Activated CD4-positive, alpha-beta T cell treated with anti-CD3 and anti-CD28 coated beads, Interleukin-2, Interleukin-4, amounts not matched to agents 100 ng/mL and 50 ng/mL, durations not matched to agents 16 hours and 8 hours (primary cell): Measurements from ENCODE around the gene IFT88.
A peak's percentile ranks its signal among the peaks of the same experiment; 100 is the strongest.

Source experiments
- DNase-seq: peaks from one replicate; pipeline ENCODE4 v3.0.0-alpha.2; 2020; ENCODE audit warnings: low spot score

Gene IFT88

GRCh38 chr13:20686167-20686566 is 119.2 kb downstream of the IFT88 start:
- DNase-seq = no peak

DNA sequence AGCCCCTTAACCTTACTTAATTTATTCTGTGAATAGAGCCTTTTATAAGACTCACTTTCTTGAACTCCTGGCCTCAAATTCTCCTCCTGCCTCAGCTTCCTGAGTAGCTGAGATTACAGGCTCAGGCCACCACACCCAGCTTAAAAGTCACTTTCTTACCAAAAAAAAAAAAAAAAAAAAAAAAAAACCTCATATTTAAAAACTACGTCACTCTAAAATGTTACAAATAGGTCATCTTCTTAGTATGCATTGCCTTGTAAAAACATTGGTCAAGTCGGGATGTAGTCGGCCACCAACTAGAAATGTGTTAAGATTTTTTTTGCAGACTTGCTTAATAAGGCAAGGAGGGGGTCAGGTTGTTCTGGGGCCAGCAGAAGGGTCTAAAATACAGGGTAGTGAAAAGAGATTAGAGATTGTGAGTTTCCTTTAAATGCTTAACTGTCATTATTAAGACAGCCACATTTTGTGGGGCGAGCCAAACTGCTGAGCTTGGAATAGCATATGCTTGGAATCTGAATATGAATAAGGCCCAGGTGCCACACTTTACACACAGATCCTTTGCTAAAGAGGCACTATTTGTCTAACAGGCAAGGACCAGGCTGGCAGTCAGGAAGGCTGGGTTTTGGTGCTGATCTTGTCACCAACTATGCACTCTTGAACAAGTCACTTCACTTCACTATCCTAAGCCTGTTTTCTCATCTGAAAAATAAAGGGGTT is 120.1 kb downstream of the IFT88 start:
- no peak for DNase-seq

DNA sequence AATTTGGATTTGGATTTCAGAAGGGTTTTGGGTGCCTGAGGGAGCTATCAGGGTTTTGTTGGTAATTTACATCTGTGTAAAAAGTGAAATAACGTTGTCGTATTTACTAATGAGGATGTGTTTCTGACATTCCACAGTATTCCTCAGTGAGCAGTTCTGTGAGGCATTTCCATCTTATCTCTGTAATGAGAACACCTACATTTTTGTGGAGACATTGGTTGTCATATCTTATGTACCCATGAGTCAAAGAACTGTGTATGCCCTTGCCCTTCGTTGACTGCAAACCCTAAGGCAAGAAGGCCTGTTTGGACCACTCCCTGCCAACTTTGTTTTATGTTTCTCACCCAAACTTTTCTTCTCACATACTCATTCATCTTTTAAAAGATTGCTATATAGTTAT is 122.3 kb downstream of the IFT88 start:
- DNase-seq = no peak

GRCh38 chr13:20691616-20692015 is 124.7 kb downstream of the IFT88 start:
- no peak for DNase-seq

- no peak for DNase-seq
Observed at GRCh38 chr13:20696073-20696472, 129.1 kb downstream of the IFT88 start.

DNA sequence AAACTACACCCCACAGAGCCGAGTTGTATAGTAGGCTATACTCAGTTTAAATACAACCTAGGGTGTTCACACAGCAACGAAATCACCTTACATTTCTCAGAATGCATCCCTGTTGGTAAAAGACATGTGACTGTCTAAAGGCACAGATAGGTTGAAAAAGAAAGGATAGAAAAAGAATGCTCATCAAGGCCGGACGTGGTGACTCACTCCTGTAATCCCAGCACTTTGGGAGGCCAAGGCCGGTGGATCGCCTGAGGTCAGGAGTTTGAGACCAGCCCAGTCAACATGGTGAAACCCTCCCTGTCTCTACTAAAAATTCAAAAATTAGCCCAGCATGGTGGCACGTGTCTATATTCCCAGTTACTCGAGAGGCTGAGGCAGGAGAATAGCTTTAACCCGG is 132.8 kb downstream of the IFT88 start:
- no peak for DNase-seq

GRCh38 chr13:20700288-20700687 is 133.3 kb downstream of the IFT88 start:
- DNase-seq = no peak

GRCh38 chr13:20701461-20701860 is 134.5 kb downstream of the IFT88 start:
- no peak for DNase-seq

GRCh38 chr13:20702530-20702914 is 135.6 kb downstream of the IFT88 start:
- DNase-seq = no peak

GRCh38 chr13:20702915-20703779 is 136.2 kb downstream of the IFT88 start, which contains the start of gene IL17D:
TSS of gene IL17D (plus strand) at chr13:20703699. CDS start at chr13:20704002, 303 bp downstream.
- DNase-seq = peak; percentile 30

GRCh38 chr13:20703780-20704458 is 137.0 kb downstream of the IFT88 start:
- DNase-seq = peak; percentile 60

- no peak for DNase-seq
Observed at GRCh38 chr13:20704459-20705069, 137.6 kb downstream of the IFT88 start.

- DNase-seq = no peak
Observed at GRCh38 chr13:20706661-20707060, 139.7 kb downstream of the IFT88 start.

DNA sequence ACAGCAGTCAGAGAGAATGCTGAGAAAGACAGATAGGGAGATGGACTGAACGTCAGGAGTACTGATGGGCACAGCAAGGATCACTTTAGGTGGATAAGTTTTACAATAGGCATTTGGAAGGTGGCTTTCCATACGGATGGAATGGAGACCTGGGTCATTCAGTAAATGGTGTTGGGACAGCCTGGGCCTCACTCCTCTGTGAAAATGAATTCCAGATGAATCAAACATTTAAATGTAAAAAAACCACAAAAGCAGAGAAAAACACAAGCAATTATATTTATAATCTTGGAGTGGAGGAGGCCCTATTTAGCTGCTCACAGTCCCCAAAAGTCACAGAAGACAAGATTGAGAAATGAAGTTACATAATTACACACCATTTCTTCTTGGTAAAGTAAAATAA is 141.3 kb downstream of the IFT88 start:
- DNase-seq = no peak

DNA sequence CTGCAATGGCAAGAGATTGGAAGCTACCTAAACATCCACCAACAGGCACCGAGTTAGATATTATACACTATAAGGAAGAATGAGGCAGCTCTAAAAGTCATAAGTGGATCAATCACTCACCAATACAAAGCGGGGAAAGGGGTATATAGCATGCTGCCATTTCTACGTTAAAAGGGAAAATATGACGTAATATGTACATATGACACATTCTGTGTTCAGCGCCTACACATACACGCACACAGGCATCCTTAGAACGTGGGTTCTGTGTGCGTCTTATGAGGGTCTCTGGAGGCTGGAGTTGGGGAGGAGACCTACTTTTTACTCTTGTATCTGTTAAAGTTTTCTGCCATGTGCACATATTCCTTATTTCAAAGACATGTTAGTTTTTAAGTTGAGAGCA is 142.4 kb downstream of the IFT88 start:
- DNase-seq = no peak

GRCh38 chr13:20709782-20710181 is 142.8 kb downstream of the IFT88 start:
- no peak for DNase-seq

- no peak for DNase-seq
Observed at GRCh38 chr13:20711301-20712044, 144.5 kb downstream of the IFT88 start.

- DNase-seq = no peak
Observed at GRCh38 chr13:20713014-20713376, 146.0 kb downstream of the IFT88 start.

DNA sequence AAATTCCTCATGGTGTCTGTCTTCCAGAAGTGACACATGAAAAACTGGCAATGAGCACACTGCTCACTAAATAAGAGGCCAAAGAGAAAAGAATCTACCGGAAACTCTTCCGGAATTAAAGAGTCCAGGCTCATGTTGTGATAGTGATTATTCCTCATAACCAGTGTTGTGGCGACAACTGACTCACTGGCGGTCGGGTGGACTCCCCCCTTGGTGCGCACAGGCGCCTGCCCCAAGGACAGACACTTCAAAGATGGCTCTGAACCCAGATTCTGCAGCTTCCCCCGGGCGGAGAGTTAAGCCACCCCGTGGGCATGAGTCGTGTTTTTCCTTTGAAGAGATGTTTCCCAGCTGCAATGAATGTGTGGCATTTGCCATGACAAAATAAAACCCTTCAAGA is 146.8 kb downstream of the IFT88 start:
- no peak for DNase-seq

DNA sequence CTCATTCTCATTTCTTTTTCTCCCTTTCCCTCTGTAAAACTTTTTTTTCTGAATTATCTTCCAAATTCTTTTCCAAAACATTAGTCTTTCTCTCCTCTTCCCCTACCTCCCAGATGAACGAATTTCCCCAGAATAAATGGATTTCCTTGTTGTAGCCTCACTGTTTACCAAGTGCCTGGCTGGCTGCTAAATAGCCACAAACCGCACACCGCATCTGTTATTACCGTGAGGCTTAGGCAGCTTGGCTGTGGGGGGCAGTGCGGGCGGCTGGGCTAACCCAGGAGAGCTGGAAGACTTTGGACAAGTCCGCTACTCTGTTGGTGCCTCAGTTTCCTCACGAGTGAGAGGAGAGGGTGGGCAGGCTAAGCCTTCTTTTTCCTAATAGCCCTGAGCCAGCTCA is 147.2 kb downstream of the IFT88 start:
- no peak for DNase-seq

- no peak for DNase-seq
Observed at GRCh38 chr13:20714563-20715329, 147.8 kb downstream of the IFT88 start.
